GM11168 (cell line): Measurements from ENCODE around the gene ELOVL1.
"Not testable (repeated sequence)": the region's sequence is repeated elsewhere in the genome, so short reads cannot be mapped to it uniquely, and the experiment has no call there.

Experiments used
- in situ Hi-C: fragments of 300-500 bp; cut with MboI; formaldehyde crosslinking; loops from one replicate; pipeline ENCODE4 v1.12.0; 2022; ENCODE audit warnings: low sequenced_read_pairs; ENCODE audit not compliant: unreplicated experiment

The ELOVL1 gene

DNA sequence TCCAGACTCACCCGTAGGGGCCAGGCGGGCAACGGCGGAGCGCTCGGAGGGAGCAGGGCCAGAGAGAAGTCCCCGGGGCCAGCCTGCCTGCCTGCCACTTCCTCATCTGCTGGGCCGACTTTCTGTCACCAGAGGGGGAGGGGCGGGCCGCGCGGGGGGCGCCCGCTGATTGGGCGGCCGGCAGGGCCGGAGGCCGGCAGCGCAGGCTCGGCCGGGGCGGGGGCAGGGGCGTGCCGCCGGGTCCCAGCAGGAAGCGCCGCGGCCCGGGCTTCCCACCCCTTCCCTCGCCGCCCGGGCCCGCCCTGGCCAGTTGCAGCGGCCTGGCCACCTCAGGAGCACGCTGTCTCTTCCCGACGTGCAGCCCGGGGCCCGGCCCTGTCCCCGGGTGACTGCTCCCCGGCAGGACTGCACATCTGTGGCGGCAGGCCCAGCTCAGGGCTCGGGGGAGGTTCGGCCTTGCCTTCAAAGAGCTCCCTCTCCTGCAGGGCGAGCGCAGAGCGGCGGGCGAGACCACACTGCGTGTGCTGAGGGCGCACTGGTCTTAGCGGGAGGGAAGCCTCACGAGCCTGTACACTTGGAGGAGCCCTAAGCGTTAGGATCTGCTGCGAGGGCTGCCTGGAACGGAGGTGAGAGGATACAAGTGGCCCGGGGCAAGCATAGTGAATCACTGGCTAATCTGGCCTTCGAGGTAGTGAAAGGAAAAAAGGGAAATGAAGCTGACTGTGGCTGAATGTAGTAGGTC is at the start of gene ELOVL1:
TSS of gene ELOVL1 (minus strand) at position 108 of the 742 bp plus-strand sequence. CDS start 2,402 bp downstream, outside the sequence.
- in situ Hi-C loops: loop anchor here (10.0 kb wide), 1 partner anchor 143 kb away; no protein-coding TSS in a partner anchor

DNA sequence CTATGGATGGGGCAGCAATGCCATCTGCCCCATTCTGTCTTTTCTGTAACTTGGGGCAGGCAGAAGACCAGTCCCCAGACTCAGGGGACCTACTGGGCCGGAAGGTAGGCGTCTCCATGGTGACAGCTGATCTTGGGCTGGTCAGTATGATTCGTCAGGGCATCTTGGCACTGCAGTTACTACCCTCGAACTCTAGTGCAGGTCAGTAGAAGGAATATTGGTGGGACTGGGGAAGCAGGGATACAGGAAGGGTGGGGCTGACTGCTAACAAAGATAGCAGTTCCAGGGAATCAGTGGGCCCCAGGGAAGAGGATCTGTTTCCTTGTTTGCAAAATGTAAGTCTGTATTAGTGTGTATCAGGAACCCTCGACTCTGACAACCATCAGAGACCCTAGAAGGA is 48.1 kb upstream of the ELOVL1 start:
- in situ Hi-C loops: loop anchor here (10.0 kb wide), 1 partner anchor 181 kb away; no protein-coding TSS in a partner anchor

DNA sequence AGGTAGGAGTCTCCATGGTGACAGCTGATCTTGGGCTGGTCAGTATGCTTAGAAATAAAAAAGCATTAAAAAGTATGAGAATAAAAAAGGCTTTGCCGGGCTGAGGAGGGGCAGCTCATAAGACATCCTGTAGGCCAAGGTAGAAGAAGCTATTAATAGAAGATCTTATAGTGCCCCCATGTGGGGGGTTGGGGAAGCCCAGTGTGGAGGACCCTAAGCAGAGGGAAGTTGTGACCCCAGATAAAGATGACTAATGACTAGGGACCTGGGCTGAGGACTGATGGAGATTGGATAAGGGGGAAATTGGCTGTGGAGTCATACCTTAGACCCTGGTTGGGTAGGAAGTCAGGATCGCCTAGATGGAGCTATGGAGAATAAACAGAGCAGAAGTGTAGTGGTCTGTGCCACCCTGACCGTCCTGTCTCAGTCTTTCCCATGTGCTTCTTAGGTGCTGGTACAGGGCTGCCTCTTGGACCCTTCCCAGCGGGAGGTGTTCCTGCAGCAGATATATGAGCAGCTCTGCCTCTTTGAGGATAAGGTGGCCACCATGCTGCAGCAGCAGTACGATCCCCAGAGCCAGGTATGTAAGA is 46.9 kb upstream of the ELOVL1 start:
- in situ Hi-C loops: loop anchor here (10.0 kb wide), 1 partner anchor 180 kb away; no protein-coding TSS in a partner anchor

DNA sequence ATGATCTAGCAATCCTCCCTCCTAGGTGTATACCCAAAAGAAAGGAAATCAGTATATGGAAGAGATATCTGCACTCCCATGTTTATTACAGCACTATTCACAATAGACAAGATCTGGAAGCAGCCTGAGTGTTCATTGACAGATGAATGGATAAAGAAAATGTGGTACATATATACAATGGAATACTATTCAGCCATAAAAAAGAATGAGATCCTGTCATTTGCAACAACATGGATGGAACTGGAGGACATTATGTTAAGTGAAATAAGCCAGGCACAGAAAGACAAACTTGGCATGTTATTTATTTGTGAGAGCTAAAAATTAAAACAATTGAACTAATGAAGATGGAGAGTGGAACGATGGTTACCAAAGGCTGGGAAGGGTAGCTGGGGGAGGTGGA is 45.6 kb upstream of the ELOVL1 start:
- in situ Hi-C loops: loop anchor here (10.0 kb wide), 1 partner anchor 179 kb away; no protein-coding TSS in a partner anchor

DNA sequence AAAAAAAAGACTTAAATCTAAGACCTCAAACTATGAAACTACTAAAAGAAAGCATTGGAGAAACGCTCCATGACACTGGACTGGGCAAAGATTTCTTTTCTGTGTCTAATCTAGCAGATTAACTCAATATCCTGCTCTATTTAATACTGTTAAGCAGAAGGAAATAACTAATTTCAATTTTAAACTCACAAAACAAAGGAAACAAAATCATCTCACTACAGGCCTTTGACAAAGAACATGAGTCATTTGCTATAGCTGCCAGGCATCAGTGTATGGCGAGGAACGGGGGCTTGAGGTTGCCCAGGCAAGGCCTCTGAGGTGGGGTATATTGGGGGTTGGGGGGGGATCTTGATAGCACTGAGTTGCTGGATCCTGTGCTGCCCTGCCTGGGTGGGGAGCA is 42.8 kb upstream of the ELOVL1 start:
- in situ Hi-C loops: loop anchor here (10.0 kb wide), 1 partner anchor 176 kb away; no protein-coding TSS in a partner anchor

DNA sequence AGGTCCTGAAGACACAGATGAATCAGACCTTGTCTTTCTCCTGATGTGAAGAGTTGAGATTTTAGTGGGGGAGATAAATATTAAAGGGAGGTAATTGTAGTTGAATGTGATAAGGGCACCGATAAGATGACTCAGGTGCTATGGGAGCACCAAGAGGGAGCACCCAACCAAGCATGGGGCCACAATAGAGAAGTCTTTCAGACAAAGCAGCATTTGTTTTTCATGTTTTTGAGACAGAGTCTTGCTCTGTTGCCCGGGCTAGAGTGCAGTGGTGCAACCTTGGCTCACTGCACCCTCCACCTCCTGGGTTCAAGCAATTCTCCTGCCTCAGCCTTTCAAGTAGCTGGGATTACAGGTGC is 38.0 kb upstream of the ELOVL1 start:
- in situ Hi-C loops: no loop called here

DNA sequence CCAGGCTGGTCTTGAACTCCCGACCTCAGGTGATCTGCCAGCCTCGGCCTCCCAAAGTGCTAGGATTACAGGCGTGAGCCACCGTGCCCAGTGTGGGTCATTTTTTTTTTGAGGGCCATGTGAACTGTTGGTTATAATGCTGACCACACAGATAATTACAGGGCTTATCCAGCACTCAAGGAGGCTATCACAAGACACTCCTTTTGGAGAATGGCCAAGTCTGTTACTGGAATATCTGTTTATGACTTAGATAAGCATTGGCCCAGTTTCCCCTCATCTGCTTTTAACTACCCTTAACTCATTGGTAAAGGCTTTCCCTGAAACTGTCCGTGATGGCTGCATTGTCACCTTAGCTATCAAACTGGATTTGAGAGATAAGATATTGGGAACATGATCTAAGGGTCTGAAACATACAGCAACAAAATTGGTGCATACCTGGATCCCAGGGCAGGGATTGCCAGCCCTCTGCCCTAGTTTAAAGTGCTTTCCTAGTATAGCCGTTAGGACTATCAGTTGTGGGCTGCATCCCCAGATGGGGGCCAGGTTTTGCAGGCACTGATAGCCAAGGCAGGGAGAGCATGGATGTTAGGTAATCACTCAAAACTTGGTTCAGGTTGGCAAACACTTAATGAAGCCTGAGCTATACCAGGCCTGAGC is 37.5 kb upstream of the ELOVL1 start:
- in situ Hi-C loops: no loop called here

DNA sequence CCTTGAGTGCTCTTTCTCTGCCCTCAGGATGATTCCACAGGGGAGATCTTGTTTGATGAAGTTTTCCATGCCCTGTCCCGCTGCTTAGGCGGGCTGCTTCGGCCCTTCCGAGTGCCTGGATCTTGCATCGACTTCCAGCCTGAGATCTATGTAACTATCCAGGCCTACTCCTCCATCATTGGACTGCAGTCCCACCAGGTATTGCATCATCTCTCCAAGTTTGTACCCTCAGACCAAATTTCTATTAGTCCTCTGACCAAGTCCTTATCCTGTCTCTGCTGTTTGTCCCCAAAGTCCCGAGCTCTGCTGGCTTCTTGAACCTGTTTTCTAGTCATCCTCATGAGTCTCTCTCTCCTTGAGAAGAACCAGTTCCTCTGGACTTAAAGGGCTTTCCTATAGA is 36.5 kb upstream of the ELOVL1 start:
- in situ Hi-C loops: no loop called here

DNA sequence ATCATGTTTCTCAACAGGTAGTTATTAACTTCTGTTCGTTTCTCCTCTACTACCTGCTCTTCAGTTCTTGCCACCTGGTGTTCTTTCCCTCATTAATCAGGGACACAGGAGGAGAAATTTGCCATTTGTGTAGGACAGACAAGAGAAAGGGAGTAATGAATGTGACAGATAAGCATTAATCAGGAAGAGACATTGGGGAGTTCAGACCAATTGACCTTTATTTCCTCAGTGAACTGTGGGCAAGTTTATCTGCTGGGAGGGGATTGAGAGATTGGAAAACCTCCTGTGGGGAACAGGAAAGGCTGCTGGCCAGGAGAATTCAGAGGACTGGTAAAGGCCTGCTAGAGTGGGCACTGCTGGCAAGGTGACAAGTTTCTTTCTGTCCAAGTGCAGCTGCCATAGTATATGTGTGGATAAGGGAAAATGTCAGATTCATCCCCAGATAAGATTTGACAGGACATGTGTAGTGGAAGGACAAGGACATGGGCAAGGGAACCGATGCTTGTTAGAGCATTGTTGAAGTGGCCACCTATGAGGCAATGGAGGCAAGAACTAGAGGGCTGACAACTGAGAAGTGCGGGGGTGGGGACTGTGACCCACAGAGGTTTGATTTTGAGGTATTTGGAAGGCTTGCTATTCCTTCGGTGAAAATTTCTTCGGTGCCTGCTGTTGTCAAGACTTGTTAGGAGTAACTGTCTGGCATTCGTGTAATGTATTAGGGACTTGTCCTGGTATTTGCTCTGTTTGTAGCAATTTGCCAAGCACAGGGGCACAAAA is 34.5 kb upstream of the ELOVL1 start:
- in situ Hi-C loops: no loop called here

DNA sequence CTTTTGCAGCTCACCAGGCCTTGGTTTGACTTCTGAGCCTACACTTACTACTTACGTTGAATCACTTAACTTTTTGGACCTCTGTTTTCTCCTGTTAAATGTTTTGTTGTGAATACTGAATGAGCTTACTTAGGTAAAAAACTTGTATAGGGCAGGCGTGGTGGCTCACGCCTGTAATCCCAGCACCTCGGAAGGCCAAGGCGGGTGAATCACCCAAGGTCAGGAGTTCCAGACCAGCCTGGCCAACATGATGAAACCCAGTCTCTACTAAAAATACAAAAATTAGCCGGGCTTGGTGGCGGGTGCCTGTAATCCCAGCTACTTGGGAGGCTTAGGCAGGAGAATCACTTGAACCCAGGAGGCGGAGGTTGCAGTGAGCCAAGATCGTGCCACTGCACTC is 32.6 kb upstream of the ELOVL1 start:
- in situ Hi-C loops: not testable (repeated sequence)

DNA sequence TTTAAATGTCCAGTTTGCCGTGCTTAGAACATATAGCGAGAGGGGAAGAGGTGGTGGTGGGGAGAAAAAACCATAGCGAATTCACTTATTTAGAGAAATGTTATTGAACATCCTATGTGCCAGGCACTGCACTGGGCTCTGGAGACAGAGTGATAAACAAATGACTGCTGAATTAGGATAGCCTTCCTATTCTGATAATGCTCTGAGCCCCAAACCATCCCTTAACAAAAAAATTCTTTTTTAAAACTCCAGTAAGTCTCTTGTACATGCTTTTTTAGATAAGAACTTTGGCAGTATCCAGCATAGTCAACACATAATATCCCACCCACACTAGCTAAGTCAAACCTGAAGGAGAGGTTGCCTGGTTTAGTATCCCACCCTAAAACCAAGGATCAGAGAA is 30.4 kb upstream of the ELOVL1 start:
- in situ Hi-C loops: no loop called here

DNA sequence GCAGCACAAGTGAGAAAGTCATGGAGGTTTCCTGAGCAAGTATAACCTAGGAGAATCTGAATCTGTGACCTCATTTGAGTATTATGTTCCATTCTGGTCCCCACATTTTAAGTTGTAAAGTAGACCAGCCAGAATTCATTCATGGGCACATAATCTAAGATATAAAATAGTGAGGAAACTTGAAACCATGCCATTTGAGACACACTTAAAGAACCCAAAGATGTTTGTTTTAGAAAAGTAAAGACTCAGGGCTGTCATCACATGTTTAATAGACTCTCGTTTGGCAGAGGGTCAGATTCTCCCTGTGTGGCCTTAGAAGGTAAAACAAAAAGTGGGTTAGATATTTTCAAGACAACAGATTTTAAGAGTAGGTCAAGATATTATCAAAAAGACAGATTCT is 28.2 kb upstream of the ELOVL1 start:
- in situ Hi-C loops: no loop called here

DNA sequence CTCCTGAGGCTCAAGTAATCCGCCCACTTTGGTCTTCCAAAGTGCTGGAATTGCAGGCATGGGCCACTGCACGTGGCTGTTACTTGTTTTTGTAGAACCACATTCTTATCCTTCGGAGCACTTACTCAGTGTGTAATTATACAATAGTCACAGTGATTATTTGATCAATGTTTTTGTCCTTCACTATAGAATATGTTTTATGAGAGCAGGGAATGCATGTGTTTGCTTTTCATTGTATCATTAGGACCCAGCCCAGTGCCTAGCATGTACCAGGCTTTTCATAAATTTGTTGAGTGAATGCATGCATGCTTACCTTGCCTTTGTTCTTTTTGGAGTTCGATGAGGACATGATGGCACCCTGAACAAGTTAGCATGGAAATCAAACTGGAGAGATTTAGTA is 27.7 kb upstream of the ELOVL1 start:
- in situ Hi-C loops: no loop called here

DNA sequence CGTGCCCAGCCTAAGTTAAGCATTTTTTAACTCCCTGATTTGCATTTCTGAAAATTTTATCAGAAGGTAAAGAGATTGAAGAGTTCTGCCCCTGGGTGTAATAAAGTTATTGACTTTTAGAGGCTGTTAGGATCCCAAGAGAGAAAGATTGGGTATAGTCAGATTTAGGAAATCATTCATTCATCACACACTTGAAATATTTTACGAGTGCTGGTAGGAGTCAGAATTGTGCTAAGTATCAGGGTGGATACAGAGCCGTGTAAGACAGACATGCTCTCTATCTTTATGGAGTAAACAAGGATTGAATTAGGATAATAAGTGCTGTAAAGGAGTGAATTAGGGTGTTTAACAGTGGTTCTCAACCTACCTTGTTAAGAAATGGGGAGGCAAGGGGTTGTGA is 24.9 kb upstream of the ELOVL1 start:
- in situ Hi-C loops: no loop called here

DNA sequence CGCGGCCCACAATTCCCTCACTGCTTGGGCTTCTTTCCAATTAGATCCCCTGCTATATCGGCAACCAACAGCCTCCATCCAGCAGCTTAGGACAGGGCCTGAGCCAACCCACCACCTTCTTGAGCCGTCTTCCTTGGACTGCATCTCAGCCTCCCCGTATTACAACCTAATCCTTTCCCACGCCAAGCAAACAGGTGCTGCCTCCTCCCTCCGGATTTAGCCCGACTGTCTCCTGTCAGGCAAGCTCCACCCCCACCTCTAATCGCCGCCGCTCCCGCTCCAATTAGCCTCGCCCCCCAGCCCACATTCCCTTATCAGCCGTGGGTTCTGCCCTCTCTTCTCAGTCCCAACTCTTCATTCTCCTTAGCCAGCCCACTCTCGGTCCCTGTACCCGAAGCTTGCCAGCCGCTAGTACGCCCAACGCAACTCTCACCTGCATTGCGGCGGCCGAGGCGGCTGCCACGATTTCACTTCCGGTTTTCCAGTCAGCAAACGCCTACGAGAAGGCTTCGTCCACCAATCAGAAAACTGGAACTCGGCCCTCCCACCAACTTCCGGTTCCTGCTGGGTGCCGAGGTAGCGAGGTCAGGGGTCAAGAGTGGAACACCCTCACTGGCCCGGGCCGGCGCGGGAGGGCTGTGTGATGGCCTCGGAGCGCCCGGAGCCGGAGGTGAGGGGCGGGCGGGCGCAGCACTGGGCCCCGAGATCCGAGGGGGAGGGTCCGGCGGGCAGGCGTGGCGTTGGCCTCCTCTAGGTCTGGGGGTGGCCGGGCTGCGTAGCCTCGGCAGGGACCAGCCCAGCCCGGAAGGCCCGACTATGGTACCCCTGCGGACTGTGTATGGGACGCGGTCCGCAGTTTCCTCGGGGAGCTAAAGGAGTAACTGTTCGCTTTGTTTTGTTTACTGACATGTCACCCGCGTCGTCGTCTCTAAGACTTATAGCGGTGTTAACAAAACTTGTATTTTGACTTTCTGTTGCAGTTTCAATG is 21.8 kb upstream of the ELOVL1 start, which contains the start of the genes MED8 and SZT2:
TSS of gene MED8 (minus strand) at position 475 of the 988 bp plus-strand sequence. CDS start at position 439, 36 bp downstream.
TSS of gene SZT2 (plus strand) at position 574 of the 988 bp plus-strand sequence. CDS start at position 644, 70 bp downstream.
- in situ Hi-C loops: no loop called here

DNA sequence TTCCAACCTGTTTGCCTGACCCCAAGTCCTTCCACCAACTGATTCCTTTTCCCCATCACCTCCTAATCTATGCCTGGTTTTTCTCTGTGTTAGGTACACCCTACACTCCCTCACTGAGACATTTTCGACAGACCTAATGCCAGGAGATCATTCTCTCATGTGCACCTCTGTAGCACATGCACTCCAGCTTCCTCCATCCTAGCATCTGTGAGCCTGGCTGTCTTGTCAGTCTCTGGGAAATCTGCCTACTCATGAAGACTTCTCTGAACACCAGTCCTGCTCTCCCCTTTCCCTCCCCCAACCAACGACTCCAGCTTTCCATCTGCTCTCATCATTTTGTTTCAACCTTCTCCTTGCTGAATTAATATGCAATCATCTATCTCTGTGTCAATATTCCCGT is 20.8 kb upstream of the ELOVL1 start:
- in situ Hi-C loops: no loop called here

DNA sequence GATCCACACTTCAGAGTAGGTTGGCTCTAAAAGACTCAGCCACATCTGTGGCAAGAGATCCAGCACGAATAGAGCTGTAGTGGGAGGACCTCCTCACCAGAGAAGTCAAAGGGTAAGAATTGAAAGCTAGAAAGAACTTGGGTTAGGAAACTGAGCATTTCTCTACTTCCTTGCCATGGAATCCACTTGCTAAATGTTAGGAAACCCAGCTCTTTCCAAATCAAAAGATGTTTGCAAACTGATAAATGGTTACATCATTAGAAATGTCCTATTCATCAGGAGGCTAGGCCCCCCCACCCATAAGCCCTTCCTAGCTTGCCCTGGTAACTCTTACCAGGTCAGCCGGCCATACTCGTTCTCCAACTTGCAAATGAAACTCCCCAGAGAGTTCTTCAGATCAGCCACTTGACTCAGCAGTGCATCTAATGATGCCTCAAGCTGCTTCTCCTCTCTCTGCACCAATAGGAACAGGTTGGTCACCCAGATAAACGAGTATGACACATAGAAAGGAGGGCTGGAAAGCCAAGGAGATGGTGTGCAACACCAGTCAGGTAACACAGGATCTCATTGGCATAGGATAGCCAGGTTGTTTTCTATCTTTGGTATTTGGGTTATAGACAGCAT is 20.3 kb upstream of the ELOVL1 start:
- in situ Hi-C loops: no loop called here

DNA sequence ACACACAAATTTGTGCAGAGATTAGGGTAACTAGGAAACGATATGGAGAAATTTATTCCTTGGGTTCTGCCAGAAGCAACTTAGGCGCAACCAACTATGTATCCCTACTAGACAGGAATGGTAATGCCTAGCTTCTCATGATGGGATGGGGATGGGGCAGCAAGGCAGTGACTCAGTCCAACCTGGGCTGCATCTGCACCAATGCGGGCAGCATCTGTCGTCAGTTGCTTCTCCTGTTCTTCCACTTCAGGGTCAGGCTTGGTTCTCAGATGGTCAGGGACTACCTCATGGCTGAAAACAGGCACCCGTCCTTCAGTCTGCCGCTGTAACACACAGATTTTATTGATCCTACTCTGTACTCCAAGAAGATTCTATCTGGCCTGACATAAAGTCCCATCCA is 18.9 kb upstream of the ELOVL1 start:
- in situ Hi-C loops: no loop called here

DNA sequence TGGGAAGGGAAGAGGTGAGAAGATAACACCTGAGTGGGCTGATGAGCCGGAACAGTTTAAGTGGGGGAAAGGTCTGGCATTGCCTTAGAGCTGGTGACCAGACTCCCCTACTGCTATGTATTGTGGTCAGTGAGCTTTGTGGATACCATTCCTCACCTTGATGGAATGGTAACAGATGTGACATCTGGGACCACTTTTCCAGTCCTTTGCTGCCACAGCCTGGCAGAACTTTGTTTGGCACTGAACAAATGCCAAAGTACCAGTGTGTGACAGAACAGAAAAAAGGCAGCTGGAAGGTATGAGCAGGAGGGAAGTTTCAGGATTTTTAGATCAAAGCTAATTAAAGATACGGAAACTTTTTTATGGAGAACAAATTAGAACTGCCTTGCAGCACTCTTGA is 15.6 kb upstream of the ELOVL1 start:
- in situ Hi-C loops: no loop called here
